Mammary epithelial cell (primary cell): ENCODE measurements around the gene PPP1R9A.

Source experiments
- CTCF ChIP-seq, 2 donors: IDR thresholded peaks in 1 of 2; conservative IDR thresholded peaks in 1 of 2; 2 replicates each; pipeline ENCODE4 v1.5.1; 2011 to 2012; ENCODE audit warnings: inconsistent platforms in 2 of 2, low read length in 2 of 2, mild to moderate bottlenecking in 2 of 2, control low read depth in 1 of 2, low read depth in 1 of 2; ENCODE audit not compliant: insufficient read depth in 1 of 2; ENCODE audit errors: extremely low read depth in 1 of 2
- EZH2 ChIP-seq: IDR thresholded peaks from 2 replicates; pipeline ENCODE4 v1.6.1; 2012; ENCODE audit warnings: low read length, inconsistent platforms, borderline replicate concordance

GRCh38 chr7:95097851-95098250 lies 190.5 kb downstream of the PPP1R9A start:
- TF ChIP-seq CTCF (conservative IDR thresholded peaks at IDR 0.05 in 1 of 2, IDR thresholded peaks at IDR 0.05 in 1 of 2; ENCODE audit: extremely low read depth in 1 of 2, insufficient read depth in 1 of 2, low read depth in 1 of 2, low read length in 2 of 2) (no peak), EZH2 (no peak)
